HepG2 (cell line): ENCODE data around the gene SLC5A5. TPM values are rescaled to one million over a fixed set of nuclear protein-coding genes. Genes with fewer than 3 reads are reported as not detected.

Experiments used
- AGO2 ChIP-seq: fragments of 200-400 bp; formaldehyde crosslinking; optimal IDR thresholded peaks from 2 replicates; pipeline ENCODE3; 2017; ENCODE audit warnings: mild to moderate bottlenecking, low read depth, low read length, moderate library complexity
- CBX5 ChIP-seq: sonication (generic); formaldehyde crosslinking; IDR thresholded peaks from 2 replicates; pipeline ENCODE4 v1.4.0; 2020; ENCODE audit warnings: missing genetic modification reagents, borderline replicate concordance
- GATAD2A ChIP-seq: IDR thresholded peaks from 2 replicates; pipeline ENCODE4 v1.6.1; 2016
- MAZ ChIP-seq, 2 experiments: sonication (generic) in 1 of 2; formaldehyde crosslinking in 1 of 2; IDR thresholded peaks; 2 replicates each; pipeline versions ENCODE4 v1.5.0 to v1.6.1; 2012 to 2020; ENCODE audit warnings: low read depth in 2 of 2, mild to moderate bottlenecking in 2 of 2, borderline replicate concordance in 1 of 2, improper control_type of control experiment in 1 of 2, low read length in 1 of 2, missing genetic modification reagents in 1 of 2, moderate library complexity in 1 of 2
- NFE2L1 ChIP-seq: sonication (generic); formaldehyde crosslinking; IDR thresholded peaks from 2 replicates; pipeline ENCODE4 v1.4.0; 2020; ENCODE audit warnings: missing genetic modification reagents, mild to moderate bottlenecking, borderline replicate concordance
- NFYB ChIP-seq: sonication (generic); formaldehyde crosslinking; IDR thresholded peaks from 2 replicates; pipeline ENCODE4 v1.4.0; 2020; ENCODE audit warnings: missing genetic modification reagents
- POLR2A ChIP-seq, 2 experiments: IDR thresholded peaks; 2 replicates each; pipeline ENCODE4 v1.6.1; 2011; ENCODE audit warnings: low read depth in 2 of 2, low read length in 2 of 2, mild to moderate bottlenecking in 1 of 2, moderate library complexity in 1 of 2; ENCODE audit not compliant: insufficient read depth in 1 of 2
- RAD21 ChIP-seq: fragments of 450-650 bp; formaldehyde crosslinking; IDR thresholded peaks from 2 replicates; pipeline ENCODE4 v1.5.0; 2020; ENCODE audit warnings: mild to moderate bottlenecking
- ZNF235 ChIP-seq: sonication (generic); formaldehyde crosslinking; IDR thresholded peaks from 2 replicates; pipeline ENCODE4 v1.8.1; 2023; ENCODE audit warnings: mild to moderate bottlenecking, missing genetic modification reagents, borderline replicate concordance
- ZNF296 ChIP-seq: sonication (generic); formaldehyde crosslinking; conservative IDR thresholded peaks from 2 replicates; pipeline ENCODE4 v1.5.0; 2020; ENCODE audit warnings: mild to moderate bottlenecking, missing genetic modification reagents
- ZNF350 ChIP-seq: sonication (generic); formaldehyde crosslinking; IDR thresholded peaks from 2 replicates; pipeline ENCODE4 v1.4.0; 2020; ENCODE audit warnings: mild to moderate bottlenecking, low read depth, missing genetic modification reagents, borderline replicate concordance
- ZNF354B ChIP-seq: sonication (generic); formaldehyde crosslinking; IDR thresholded peaks from 2 replicates; pipeline ENCODE4 v1.8.0; 2022; ENCODE audit warnings: mild to moderate bottlenecking, missing genetic modification reagents
- ZNF484 ChIP-seq: sonication (generic); formaldehyde crosslinking; IDR thresholded peaks from 2 replicates; pipeline ENCODE4 v1.5.1; 2020; ENCODE audit warnings: mild to moderate bottlenecking, low read depth, missing genetic modification reagents, borderline replicate concordance
- ZNF496 ChIP-seq: sonication (generic); formaldehyde crosslinking; IDR thresholded peaks from 2 replicates; pipeline ENCODE4 v1.8.1; 2023; ENCODE audit warnings: mild to moderate bottlenecking, moderate library complexity, missing genetic modification reagents; ENCODE audit not compliant: insufficient replicate concordance
- ZNF556 ChIP-seq: sonication (generic); formaldehyde crosslinking; IDR thresholded peaks from 2 replicates; pipeline ENCODE4 v1.4.0; 2020; ENCODE audit warnings: mild to moderate bottlenecking, missing genetic modification reagents, borderline replicate concordance
- ZNF563 ChIP-seq: sonication (generic); formaldehyde crosslinking; IDR thresholded peaks from 2 replicates; pipeline ENCODE4 v1.8.0; 2022; ENCODE audit warnings: mild to moderate bottlenecking, moderate library complexity, missing genetic modification reagents
- ZNF570 ChIP-seq: sonication (generic); formaldehyde crosslinking; IDR thresholded peaks from 2 replicates; pipeline ENCODE4 v1.4.0; 2020; ENCODE audit warnings: mild to moderate bottlenecking, missing genetic modification reagents, borderline replicate concordance
- ZNF660 ChIP-seq: sonication (generic); formaldehyde crosslinking; IDR thresholded peaks from 2 replicates; pipeline ENCODE4 v1.5.1; 2020; ENCODE audit warnings: mild to moderate bottlenecking, low read depth, missing genetic modification reagents, borderline replicate concordance
- ZNF749 ChIP-seq: sonication (generic); formaldehyde crosslinking; IDR thresholded peaks from 2 replicates; pipeline ENCODE4 v1.8.0; 2022; ENCODE audit warnings: mild to moderate bottlenecking, missing genetic modification reagents, moderate library complexity, borderline replicate concordance
- ZNF768 ChIP-seq: sonication (generic); formaldehyde crosslinking; IDR thresholded peaks from 2 replicates; pipeline ENCODE4 v1.4.0; 2020; ENCODE audit warnings: missing genetic modification reagents
- ZNF83 ChIP-seq: sonication (generic); formaldehyde crosslinking; IDR thresholded peaks from 2 replicates; pipeline ENCODE4 v1.4.0; 2020; ENCODE audit warnings: missing genetic modification reagents, mild to moderate bottlenecking, borderline replicate concordance
- ZSCAN20 ChIP-seq: sonication (generic); formaldehyde crosslinking; IDR thresholded peaks from 2 replicates; pipeline ENCODE4 v1.4.0; 2020; ENCODE audit warnings: missing genetic modification reagents, mild to moderate bottlenecking, borderline replicate concordance
- polyA plus RNA-seq, 8 experiments: library from polyadenylated mRNA; depleted of rRNA in 3 of 8; stranded (reverse) in 7 of 8; unstranded in 1 of 8; fragments of >200 nt; fragmentation: Illumina TruSeq in 4 of 8; extraction: Trizol in 4 of 8; gene quantifications; 2 replicates each; pipeline versions ENCODE4 v1.2.1 to v1.2.3, GENCODE V29; 2011 to 2016; ENCODE audit warnings: low read depth in 4 of 8, missing spikeins in 1 of 8, mixed read lengths in 1 of 8; ENCODE audit not compliant: insufficient read depth in 1 of 8
- total RNA-seq, 5 experiments: library from RNA; depleted of rRNA; stranded (reverse); fragments of >200 nt; fragmentation: Illumina TruSeq; extraction: Trizol; gene quantifications; 2 replicates each; pipeline ENCODE4 v1.2.3, GENCODE V29; 2016; ENCODE audit warnings: low read depth in 1 of 5
- TF ChIP-seq, protein P1 (sequence below): sonication (generic); formaldehyde crosslinking; IDR thresholded peaks from 2 replicates; pipeline ENCODE4 v1.8.1; 2023; ENCODE audit warnings: mild to moderate bottlenecking, missing genetic modification reagents
- TF ChIP-seq, protein P2 (sequence below): sonication (generic); formaldehyde crosslinking; IDR thresholded peaks from 2 replicates; pipeline ENCODE4 v1.8.0; 2022; ENCODE audit warnings: missing genetic modification reagents, low read depth, mild to moderate bottlenecking, borderline replicate concordance
- TF ChIP-seq, protein P3 (sequence below): sonication (generic); formaldehyde crosslinking; IDR thresholded peaks from 2 replicates; pipeline ENCODE4 v1.4.0; 2020; ENCODE audit warnings: missing genetic modification reagents

Gene SLC5A5
- total and polyA plus RNA-seq, 2 of the 13 experiments (the other 11 are each of a cell fraction or from before 2014, with no cell fraction given) = not detected

DNA sequence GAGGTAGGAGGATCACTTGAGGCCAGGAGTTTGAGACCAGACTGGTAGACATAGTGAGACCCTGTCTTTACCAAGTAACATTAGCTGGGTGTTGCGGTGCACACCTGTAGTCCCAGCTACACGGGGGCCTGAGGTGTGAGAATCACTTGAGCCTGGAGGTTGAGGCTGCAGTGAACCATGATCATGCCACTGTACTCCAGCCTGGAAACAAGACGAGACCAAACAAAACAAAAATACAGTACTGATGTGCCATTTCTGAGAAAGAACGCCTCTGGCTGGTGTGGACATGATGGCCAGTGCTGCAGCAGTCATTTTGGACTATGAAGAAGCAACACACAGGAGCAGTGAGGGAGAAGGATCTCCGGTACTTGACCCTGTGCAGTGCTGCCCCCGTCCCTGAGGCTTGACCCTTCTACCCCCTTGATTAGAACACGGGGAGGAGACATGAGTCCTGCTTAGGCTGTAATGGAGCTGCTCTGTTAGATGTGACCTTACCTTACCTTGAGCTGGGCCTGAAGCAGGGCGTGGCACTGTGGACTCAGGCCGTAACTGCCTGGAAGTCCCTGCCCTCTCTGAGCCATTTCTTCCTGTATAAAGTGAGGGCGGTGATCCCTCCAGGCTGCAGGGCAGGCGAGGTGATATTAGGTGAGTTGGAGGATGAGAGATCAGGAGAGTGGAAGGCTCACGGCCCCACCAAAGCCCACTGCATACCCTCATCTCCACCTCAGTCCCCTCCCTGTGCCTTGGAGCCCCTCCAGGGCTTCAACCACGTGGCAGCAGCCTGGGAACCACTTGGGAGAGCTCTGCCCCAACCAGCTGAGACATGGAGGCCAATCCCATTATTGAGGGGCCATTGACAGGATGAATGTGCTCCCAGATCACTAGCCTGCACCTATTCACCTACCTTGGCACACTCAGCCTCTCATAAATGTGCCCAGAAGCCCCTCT lies 6.1 kb upstream of the SLC5A5 start (continued):
- TF ChIP-seq POLR2A (IDR thresholded peaks at IDR 0.05; ENCODE audit: insufficient read depth in 1 of 2, low read depth in 2 of 2, low read length in 2 of 2) (peak in 1 of 2 experiments; percentile 74), ZNF354B (no peak), ZNF768 (CRISPR knock-in tag) (no peak), GATAD2A (no peak), ZNF749 (CRISPR knock-in tag) (no peak), CBX5 (CRISPR knock-in tag) (no peak), MAZ (IDR thresholded peaks at IDR 0.05; ENCODE audit: borderline replicate concordance, low read depth, low read length) (no peak), MAZ (CRISPR knock-in tag; IDR thresholded peaks at IDR 0.05; ENCODE audit: low read depth) (0 out of 2 replicates have a peak, but pooled peaks have one; percentile 55), ZNF660 (no peak), NFYB (CRISPR knock-in tag) (no peak), ZNF484 (no peak), RAD21 (CRISPR knock-in tag) (peak; percentile 18; the same call in 1 of the 2 replicates), ZNF296 (CRISPR knock-in tag) (no peak), AGO2 (peak; percentile 89), ZNF556 (CRISPR knock-in tag) (no peak), ZNF350 (CRISPR knock-in tag) (0 out of 2 replicates have a peak, but pooled peaks have one; percentile 51), ZNF83 (0 out of 2 replicates have a peak, but pooled peaks have one; percentile 32), ZNF496 (CRISPR knock-in tag) (no peak), NFE2L1 (CRISPR knock-in tag) (no peak), ZNF235 (no peak), ZNF570 (CRISPR knock-in tag) (no peak), ZSCAN20 (no peak), ZNF563 (CRISPR knock-in tag) (no peak)
- TF ChIP-seq, protein P1, sequence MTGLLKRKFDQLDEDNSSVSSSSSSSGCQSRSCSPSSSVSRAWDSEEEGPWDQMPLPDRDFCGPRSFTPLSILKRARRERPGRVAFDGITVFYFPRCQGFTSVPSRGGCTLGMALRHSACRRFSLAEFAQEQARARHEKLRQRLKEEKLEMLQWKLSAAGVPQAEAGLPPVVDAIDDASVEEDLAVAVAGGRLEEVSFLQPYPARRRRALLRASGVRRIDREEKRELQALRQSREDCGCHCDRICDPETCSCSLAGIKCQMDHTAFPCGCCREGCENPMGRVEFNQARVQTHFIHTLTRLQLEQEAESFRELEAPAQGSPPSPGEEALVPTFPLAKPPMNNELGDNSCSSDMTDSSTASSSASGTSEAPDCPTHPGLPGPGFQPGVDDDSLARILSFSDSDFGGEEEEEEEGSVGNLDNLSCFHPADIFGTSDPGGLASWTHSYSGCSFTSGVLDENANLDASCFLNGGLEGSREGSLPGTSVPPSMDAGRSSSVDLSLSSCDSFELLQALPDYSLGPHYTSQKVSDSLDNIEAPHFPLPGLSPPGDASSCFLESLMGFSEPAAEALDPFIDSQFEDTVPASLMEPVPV (CRISPR knock-in tag) = no peak
- TF ChIP-seq, protein P2, sequence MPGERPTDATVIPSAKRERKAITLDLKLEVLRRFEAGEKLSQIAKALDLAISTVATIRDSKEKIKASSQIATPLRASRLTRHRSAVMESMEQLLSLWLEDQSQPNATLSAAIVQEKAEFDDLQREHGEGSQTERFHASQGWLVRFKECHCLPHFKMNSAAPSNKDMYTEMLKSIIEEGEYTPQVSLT (CRISPR knock-in tag) = no peak
- TF ChIP-seq, protein P3, sequence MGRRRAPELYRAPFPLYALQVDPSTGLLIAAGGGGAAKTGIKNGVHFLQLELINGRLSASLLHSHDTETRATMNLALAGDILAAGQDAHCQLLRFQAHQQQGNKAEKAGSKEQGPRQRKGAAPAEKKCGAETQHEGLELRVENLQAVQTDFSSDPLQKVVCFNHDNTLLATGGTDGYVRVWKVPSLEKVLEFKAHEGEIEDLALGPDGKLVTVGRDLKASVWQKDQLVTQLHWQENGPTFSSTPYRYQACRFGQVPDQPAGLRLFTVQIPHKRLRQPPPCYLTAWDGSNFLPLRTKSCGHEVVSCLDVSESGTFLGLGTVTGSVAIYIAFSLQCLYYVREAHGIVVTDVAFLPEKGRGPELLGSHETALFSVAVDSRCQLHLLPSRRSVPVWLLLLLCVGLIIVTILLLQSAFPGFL (CRISPR knock-in tag) = no peak
